Gastroesophageal sphincter (tissue), 3 donors: ENCODE measurements around the gene TRIM56.

Experiments
- EP300 ChIP-seq: sonication (generic); formaldehyde crosslinking; IDR thresholded peaks from one replicate; pipeline ENCODE4 v1.6.1; 2017; ENCODE audit warnings: antibody characterized with exemption, mild to moderate bottlenecking
- POLR2A ChIP-seq, 2 donors: fragments of 450-650 bp; IDR thresholded peaks; one replicate each; pipeline ENCODE4 v1.6.1; 2017; ENCODE audit warnings: antibody characterized with exemption in 2 of 2, mild to moderate bottlenecking in 2 of 2, moderate library complexity in 1 of 2
- POLR2AphosphoS5 ChIP-seq: sonication (generic); formaldehyde crosslinking; IDR thresholded peaks from one replicate; pipeline ENCODE4 v1.6.1; 2017; ENCODE audit warnings: antibody characterized with exemption
- TF ChIP-seq, protein P1 (sequence below), 4 experiments: fragments of 200-600 bp in 2 of 4; fragments of 450-650 bp in 2 of 4; sonication (generic) in 1 of 4; IDR thresholded peaks; one replicate each; pipeline ENCODE4 v1.5.1; 2017 to 2019; ENCODE audit warnings: antibody characterized with exemption in 4 of 4, mild to moderate bottlenecking in 2 of 4, moderate library complexity in 2 of 4

DNA sequence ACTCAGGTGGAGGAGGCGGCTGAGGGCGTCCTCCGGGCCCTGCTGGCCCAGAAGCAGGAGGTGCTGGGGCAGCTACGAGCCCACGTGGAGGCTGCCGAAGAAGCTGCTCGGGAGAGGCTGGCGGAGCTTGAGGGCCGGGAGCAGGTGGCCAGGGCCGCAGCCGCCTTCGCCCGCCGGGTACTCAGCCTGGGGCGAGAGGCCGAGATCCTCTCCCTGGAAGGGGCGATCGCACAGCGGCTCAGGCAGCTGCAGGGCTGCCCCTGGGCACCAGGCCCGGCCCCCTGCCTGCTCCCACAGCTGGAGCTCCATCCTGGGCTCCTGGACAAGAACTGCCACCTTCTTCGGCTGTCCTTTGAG, 2.8 kb downstream of the TRIM56 start:
- TF ChIP-seq, protein P1, sequence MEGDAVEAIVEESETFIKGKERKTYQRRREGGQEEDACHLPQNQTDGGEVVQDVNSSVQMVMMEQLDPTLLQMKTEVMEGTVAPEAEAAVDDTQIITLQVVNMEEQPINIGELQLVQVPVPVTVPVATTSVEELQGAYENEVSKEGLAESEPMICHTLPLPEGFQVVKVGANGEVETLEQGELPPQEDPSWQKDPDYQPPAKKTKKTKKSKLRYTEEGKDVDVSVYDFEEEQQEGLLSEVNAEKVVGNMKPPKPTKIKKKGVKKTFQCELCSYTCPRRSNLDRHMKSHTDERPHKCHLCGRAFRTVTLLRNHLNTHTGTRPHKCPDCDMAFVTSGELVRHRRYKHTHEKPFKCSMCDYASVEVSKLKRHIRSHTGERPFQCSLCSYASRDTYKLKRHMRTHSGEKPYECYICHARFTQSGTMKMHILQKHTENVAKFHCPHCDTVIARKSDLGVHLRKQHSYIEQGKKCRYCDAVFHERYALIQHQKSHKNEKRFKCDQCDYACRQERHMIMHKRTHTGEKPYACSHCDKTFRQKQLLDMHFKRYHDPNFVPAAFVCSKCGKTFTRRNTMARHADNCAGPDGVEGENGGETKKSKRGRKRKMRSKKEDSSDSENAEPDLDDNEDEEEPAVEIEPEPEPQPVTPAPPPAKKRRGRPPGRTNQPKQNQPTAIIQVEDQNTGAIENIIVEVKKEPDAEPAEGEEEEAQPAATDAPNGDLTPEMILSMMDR (IDR thresholded peaks at IDR 0.05): no peak
- TF ChIP-seq POLR2AphosphoS5 (no peak), POLR2A (IDR thresholded peaks at IDR 0.05) (no peak), EP300 (no peak)
